GM21526 (cell line): ENCODE data around the gene LSS.
"Not testable (repeated sequence)": the region's sequence is repeated elsewhere in the genome, so short reads cannot be mapped to it uniquely, and the experiment has no call there.

Source experiments
- ATAC-seq: cut with Tn5 transposase; IDR thresholded peaks from one replicate; pipeline ENCODE4 v1.9.1; 2021; ENCODE audit warnings: moderate library complexity; ENCODE audit not compliant: unreplicated experiment, low FRiP score

Gene LSS

GRCh38 chr21:46206163-46207005, 22.2 kb downstream of the LSS start:
- ATAC-seq: no peak

- no peak for ATAC-seq
Measured at GRCh38 chr21:46205766-46206162, 22.8 kb downstream of the LSS start.

DNA sequence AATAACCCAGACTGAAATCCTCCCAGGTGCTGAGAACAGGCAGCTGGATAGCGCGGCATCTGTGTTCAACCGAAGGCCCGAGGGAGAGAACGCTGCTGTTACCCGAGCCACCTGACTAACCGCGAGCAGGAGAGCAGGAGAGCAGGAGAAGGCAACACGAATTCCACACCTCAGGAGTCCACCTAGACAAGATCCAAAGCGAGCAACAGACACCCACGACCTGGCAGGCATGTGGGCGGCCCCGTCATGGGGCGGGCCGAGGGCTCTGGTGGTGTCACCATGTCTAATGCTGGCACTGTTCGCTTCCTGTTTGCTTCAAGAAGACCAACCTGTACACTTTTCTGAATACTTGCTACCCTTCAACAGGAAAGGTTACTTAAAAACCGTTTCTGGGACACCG, 23.4 kb downstream of the LSS start:
- ATAC-seq: no peak

DNA sequence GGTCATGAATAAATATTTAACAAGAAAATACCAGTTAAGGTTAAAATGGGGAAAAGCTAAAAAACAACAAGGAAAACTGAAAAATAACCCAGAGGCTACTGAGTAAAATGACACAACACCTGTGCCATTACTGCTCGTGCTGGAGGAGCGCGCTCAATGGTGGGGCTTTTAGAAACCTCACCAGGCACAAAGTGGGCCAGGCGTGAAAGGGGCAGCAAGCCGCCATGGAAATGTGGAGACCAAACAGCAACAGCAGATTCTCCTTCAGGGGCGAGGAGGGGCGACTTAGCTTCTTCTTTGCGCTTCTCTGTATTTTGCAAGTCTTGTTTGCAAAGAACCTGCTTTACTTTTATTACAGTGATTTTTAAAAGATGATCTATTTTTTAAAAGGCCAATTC, 25.4 kb downstream of the LSS start:
- ATAC-seq: no peak

DNA sequence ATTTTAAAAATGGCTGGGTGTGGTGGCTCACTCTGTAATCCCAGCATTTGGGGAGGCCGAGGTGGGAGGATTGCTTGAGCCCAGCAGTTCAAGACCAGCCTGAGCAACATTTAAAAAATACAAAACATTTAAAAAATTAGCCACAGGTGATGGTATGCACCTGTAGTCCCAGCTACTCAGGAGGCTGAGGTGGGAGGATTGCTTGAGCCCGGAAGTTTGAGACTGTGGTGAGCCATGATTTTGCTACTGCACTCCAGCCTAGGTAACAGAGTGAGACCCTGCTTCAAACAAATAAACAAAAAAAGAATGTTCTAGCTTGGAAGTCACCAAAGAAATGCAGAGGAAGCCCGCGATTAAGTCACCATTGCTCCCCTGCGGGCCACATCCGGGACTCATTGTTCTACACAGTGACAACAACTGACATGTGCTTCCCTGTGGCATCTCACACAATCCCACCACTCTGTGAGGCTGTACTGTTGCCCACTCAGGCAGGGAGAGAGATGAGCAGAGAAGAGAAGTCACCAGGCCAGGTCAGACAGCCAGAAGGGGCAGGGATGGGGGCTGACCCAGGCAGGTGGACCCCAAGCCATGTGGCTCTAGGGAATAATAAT, 25.9 kb downstream of the LSS start:
- no peak for ATAC-seq

DNA sequence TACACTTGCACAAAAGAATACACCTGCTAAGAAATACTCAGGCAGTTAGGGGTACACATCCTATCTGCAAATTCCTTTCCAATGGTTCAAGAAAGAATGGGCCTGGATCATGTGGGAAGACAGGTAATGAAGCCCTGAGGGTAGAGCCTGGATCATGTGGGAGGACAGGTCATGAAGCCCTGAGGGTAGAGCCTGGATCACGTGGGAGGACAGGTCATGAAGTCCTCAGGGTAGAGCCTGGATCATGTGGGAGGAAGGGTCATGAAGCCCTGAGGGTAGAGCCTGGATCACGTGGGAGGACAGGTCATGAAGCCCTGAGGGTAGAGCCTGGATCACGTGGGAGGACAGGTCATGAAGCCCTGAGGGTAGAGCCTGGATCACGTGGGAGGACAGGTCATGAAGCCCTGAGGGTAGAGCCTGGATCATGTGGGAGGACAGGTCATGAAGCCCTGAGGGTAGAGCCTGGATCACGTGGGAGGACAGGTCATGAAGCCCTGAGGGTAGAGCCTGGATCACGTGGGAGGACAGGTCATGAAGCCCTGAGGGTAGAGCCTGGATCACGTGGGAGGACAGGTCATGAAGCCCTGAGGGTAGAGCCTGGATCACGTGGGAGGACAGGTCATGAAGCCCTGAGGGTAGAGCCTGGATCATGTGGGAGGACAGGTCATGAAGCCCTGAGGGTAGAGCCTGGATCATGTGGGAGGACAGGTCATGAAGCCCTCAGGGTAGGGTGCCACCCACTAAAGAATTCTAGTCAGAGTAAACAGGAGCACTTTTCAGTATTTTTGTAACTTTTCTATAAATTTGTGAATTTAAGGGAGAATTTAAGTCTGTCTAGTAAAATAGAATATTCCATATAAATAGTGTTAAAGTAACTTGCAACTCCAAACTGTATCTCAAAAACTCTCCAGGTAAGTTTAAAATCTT, 27.4 kb downstream of the LSS start:
- ATAC-seq: not testable (repeated sequence)

GRCh38 chr21:46199436-46200373, 28.9 kb downstream of the LSS start:
- no peak for ATAC-seq

- no peak for ATAC-seq
Measured at GRCh38 chr21:46196733-46197132, 31.8 kb downstream of the LSS start.

DNA sequence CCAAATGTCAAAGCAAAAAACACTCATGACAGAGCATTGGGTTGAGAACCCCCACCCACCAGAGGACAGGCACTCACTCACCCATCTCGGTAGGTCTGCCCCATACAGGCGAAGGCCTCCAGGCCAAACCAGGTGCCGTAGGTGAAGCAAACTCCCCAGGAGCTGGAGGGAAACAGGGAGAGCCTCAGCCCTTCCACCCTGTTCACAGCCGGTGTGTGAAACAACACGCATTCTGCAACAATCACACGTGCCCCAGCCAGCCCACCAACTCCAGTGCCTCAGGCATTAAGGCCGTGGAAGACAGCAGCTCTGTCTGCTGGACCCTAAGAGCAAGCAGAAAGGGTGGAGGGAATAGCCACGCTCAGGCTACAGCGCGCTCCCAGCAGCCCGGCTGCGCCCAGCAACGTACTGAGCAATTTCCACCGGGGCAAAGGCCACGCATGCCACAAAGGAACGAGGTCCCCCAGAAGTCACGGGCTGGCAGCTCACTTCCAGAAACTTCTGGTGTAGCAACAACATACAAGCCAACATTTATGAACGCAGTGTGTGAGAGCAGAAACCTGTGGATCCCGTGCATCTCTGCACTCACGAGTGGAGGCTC, 32.9 kb downstream of the LSS start:
- ATAC-seq: no peak

- ATAC-seq: no peak
Measured at GRCh38 chr21:46194374-46195334, 33.9 kb downstream of the LSS start.

DNA sequence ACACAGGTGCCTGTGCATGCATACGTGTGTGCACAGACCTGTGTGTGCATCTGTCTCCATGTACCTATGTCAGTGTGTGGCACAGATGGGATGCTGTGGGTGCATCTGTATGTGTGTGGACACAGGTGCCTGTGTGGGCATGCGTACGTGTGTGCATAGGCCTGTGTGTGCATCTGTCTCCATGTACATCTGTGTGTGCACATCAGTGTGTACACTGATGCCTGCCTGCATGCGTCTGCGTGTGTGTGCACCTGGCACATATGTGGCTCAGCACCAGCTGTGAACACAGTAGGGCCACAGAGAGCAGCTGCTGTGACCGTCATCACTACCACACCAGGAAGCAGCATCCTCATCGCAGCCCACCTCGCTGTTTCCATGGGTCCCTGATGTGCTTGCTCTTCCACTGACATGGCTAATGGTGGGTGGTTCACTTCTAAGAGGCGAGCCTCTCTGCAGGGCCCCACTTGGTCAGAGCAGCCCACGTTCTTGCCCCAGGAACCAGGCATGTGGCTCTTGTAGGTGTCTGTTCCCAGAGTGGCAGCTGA, 34.7 kb downstream of the LSS start:
- ATAC-seq: no peak

GRCh38 chr21:46191686-46192575, 36.6 kb downstream of the LSS start:
- ATAC-seq: no peak

DNA sequence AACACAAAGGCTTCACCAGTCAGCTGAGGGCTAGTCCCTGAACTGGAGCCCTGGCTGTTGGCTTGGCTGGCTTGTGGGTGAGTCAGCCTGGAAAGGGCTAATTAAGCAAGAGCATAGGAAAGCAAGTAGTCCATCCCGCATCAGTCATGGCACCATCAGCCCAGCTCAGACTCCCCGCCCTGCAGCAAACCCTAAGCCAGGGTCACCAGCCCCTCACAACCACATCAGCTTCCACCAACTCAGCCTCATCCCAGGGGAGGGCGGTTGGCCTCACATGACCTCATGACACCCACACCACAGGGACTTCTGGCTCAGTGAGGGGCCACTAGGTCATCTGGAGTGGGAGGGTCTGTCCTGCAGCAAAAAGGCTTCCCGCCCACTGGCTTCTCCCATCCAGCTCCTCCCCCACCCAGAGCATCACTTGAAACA, 37.3 kb downstream of the LSS start:
- no peak for ATAC-seq

DNA sequence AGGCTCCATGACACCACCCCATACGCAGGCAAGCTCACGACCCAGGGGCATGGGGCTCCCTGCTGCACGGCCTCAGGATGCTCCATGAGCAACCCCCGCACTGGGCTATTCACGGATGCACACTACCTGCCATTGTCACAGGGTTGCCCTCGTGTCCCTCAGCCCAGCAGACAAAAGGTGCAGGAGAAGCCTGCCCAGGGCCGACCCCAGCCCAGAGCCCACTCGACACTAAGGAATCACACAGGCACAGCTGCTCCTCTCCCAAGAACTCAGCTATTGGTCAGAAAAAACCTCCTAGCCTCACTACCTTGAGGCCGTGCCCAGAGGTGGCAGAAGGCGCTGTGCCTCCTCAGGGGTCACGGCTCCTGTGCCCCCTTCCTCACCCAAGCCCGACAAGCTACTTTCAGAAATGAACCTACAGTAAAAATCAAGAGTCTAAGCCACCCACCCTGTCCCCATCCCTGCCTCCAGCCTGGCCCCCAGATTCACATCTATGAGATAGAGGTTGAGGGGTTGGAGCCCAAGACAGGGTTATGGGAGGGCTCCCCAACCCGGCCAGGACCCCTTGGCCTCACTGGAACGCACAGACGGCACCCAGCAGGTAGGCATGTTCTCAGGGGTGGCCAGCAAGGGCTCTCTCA, 38.0 kb downstream of the LSS start:
- no peak for ATAC-seq

- no peak for ATAC-seq
Measured at GRCh38 chr21:46189959-46190490, 38.5 kb downstream of the LSS start.

- no peak for ATAC-seq
Measured at GRCh38 chr21:46189213-46189958, 39.2 kb downstream of the LSS start.
